ENCODE data around the gene PTPRJ.

- TF ChIP-seq, protein P1, sequence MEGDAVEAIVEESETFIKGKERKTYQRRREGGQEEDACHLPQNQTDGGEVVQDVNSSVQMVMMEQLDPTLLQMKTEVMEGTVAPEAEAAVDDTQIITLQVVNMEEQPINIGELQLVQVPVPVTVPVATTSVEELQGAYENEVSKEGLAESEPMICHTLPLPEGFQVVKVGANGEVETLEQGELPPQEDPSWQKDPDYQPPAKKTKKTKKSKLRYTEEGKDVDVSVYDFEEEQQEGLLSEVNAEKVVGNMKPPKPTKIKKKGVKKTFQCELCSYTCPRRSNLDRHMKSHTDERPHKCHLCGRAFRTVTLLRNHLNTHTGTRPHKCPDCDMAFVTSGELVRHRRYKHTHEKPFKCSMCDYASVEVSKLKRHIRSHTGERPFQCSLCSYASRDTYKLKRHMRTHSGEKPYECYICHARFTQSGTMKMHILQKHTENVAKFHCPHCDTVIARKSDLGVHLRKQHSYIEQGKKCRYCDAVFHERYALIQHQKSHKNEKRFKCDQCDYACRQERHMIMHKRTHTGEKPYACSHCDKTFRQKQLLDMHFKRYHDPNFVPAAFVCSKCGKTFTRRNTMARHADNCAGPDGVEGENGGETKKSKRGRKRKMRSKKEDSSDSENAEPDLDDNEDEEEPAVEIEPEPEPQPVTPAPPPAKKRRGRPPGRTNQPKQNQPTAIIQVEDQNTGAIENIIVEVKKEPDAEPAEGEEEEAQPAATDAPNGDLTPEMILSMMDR (IDR thresholded peaks at IDR 0.05; ENCODE audit: low read depth, low read length): no peak
- no peak for TF ChIP-seq POLR2A (IDR thresholded peaks at IDR 0.05; ENCODE audit: extremely low read depth, insufficient read length)
Observed at GRCh38 chr11:48163360-48164100, 183.2 kb downstream of the PTPRJ start.
